HCT116 (cell line): ENCODE results near the gene MUC3A. TPM values are rescaled to one million over a fixed set of nuclear protein-coding genes. Genes with fewer than 3 reads are reported as not detected.

Experiments
- ATAC-seq: fragments of 200-7000 bp; cut with Tn5 transposase; 2 replicates; pipeline ENCODE4 v1.9.1; 2020; ENCODE audit warnings: mild to moderate bottlenecking, moderate library complexity
- BruUV-seq: library from RNA; stranded (reverse); fragments of 400-500 nt; replicated peaks from 2 replicates; lab custom pipeline; 2021; lab: Mats Ljungman, UMichigan
- CTCF ChIA-PET: fragments of 300-600 bp; sonication (Branson Sonifier 250); formaldehyde crosslinking; loops from one replicate; lab custom pipeline; 2021; ENCODE audit warnings: antibody characterized with exemption; lab: Charles Lee
- POLR2A ChIA-PET: fragments of 300-600, 350-600 bp; sonication (Branson Sonifier 250); formaldehyde crosslinking; loops from one replicate; lab custom pipeline; 2021; ENCODE audit warnings: antibody characterized with exemption; lab: Charles Lee
- RAD21 ChIA-PET, 2 experiments: fragments of 300-600 bp; sonication (Branson Sonifier 250); formaldehyde crosslinking; loops; one replicate each; lab custom pipeline; 2023; ENCODE audit warnings: low total read pairs in 2 of 2; ENCODE audit not compliant: uncharacterized antibody in 2 of 2, unreplicated experiment in 2 of 2, low non-redundant PET in 1 of 2; lab: Charles Lee
- DNase-seq: peaks from one replicate; pipeline ENCODE4 v3.0.0-alpha.2; 2010; ENCODE audit warnings: low read depth, low spot score
- H2AFZ ChIP-seq: fragments of 200-600 bp; shearing (Covaris generic), sonication (generic); 2 replicates; pipeline ENCODE4 v1.6.1; 2017; ENCODE audit warnings: low read depth, mixed run types, mixed read lengths, antibody characterized with exemption, low read length; ENCODE audit not compliant: poor library complexity, severe bottlenecking
- H3K27ac ChIP-seq: 2 replicates; pipeline ENCODE4 v1.5.1; 2012; ENCODE audit warnings: low read depth, low read length
- H3K27me3 ChIP-seq: fragments of 200-600 bp; sonication (generic); 2 replicates; pipeline ENCODE4 v1.6.1; 2016; ENCODE audit warnings: mixed run types, low read length, mixed read lengths; ENCODE audit not compliant: insufficient read depth
- H3K36me3 ChIP-seq, 2 experiments: fragments of 200-500 bp in 1 of 2; fragments of 200-600 bp in 1 of 2; sonication (Bioruptor generic) in 1 of 2; sonication (generic) in 1 of 2; 2 replicates each; pipeline versions ENCODE4 v1.5.1 to v1.6.1; 2014 to 2016; ENCODE audit warnings: low read length in 2 of 2, inconsistent platforms in 1 of 2, mixed read lengths in 1 of 2, mixed run types in 1 of 2; ENCODE audit not compliant: insufficient read depth in 2 of 2, control insufficient read depth in 1 of 2
- H3K4me1 ChIP-seq, 2 experiments: fragments of 200-600 bp in 1 of 2; sonication (generic) in 1 of 2; 2 replicates each; pipeline versions ENCODE4 v1.5.1 to v1.6.1; 2012 to 2017; ENCODE audit warnings: low read length in 2 of 2, inconsistent platforms in 1 of 2, mild to moderate bottlenecking in 1 of 2, mixed read lengths in 1 of 2, mixed run types in 1 of 2, moderate library complexity in 1 of 2; ENCODE audit not compliant: insufficient read depth in 2 of 2, control insufficient read depth in 1 of 2
- H3K4me2 ChIP-seq: fragments of 200-600 bp; sonication (generic); 2 replicates; pipeline ENCODE4 v1.6.1; 2017; ENCODE audit warnings: mixed run types, low read length, mixed read lengths
- H3K4me3 ChIP-seq, 2 experiments: fragments of 200-600 bp in 1 of 2; sonication (generic) in 1 of 2; replicated peaks in 1 of 2; 2 replicates each; pipeline ENCODE4 v1.5.1; 2011 to 2016; ENCODE audit warnings: low read length in 2 of 2, control low read depth in 1 of 2, low read depth in 1 of 2, mild to moderate bottlenecking in 1 of 2, mixed read lengths in 1 of 2, mixed run types in 1 of 2
- H3K79me2 ChIP-seq: fragments of 200-600 bp; sonication (generic); 2 replicates; pipeline ENCODE4 v1.6.1; 2017; ENCODE audit warnings: mild to moderate bottlenecking, mixed run types, low read length, moderate library complexity, mixed read lengths; ENCODE audit not compliant: insufficient read depth
- H3K9ac ChIP-seq: fragments of 200-600 bp; sonication (generic); 2 replicates; pipeline ENCODE4 v1.6.1; 2016; ENCODE audit warnings: low read length, mixed read lengths
- H3K9me2 ChIP-seq: fragments of 200-600 bp; sonication (generic), shearing (Covaris generic); 2 replicates; pipeline ENCODE4 v1.6.1; 2017; ENCODE audit warnings: mixed run types, mild to moderate bottlenecking, moderate library complexity; ENCODE audit not compliant: insufficient read depth
- H3K9me3 ChIP-seq, 2 experiments: fragments of 200-500 bp in 1 of 2; fragments of 200-600 bp in 1 of 2; sonication (Bioruptor generic) in 1 of 2; sonication (generic) in 1 of 2; 2 replicates each; pipeline ENCODE4 v1.6.1; 2014 to 2017; ENCODE audit warnings: low read length in 2 of 2, mixed read lengths in 2 of 2, inconsistent platforms in 1 of 2, low read depth in 1 of 2, mild to moderate bottlenecking in 1 of 2, mixed run types in 1 of 2, moderate library complexity in 1 of 2; ENCODE audit not compliant: control insufficient read depth in 1 of 2, insufficient read depth in 1 of 2
- H4K20me1 ChIP-seq: fragments of 200-600 bp; sonication (generic), shearing (Covaris generic); 2 replicates; pipeline ENCODE4 v1.6.1; 2017; ENCODE audit warnings: mixed run types, mild to moderate bottlenecking, moderate library complexity; ENCODE audit not compliant: insufficient read depth
- ATF3 ChIP-seq: IDR thresholded peaks from 2 replicates; pipeline ENCODE4 v1.6.1; 2012
- CBX3 ChIP-seq: IDR thresholded peaks from 2 replicates; pipeline ENCODE4 v1.6.1; 2012; ENCODE audit warnings: low read depth
- CEBPB ChIP-seq: IDR thresholded peaks from 2 replicates; pipeline ENCODE4 v1.6.1; 2012; ENCODE audit warnings: low read depth
- EGR1 ChIP-seq: IDR thresholded peaks from 2 replicates; pipeline ENCODE4 v1.6.1; 2012; ENCODE audit warnings: low read depth
- FOSL1 ChIP-seq: IDR thresholded peaks from 2 replicates; pipeline ENCODE4 v1.6.1; 2012; ENCODE audit warnings: low read depth
- JUND ChIP-seq: IDR thresholded peaks from 2 replicates; pipeline ENCODE4 v1.6.1; 2012
- MAX ChIP-seq: IDR thresholded peaks from 2 replicates; pipeline ENCODE4 v1.6.1; 2012
- POLR2A ChIP-seq: IDR thresholded peaks from 2 replicates; pipeline ENCODE4 v1.7.0; 2011; ENCODE audit warnings: borderline replicate concordance; ENCODE audit not compliant: insufficient read depth, insufficient read length; ENCODE audit errors: extremely low read depth
- POLR2AphosphoS5 ChIP-seq: IDR thresholded peaks from 2 replicates; pipeline ENCODE4 v1.6.1; 2011; ENCODE audit warnings: mild to moderate bottlenecking, low read depth, low read length, moderate library complexity
- REST ChIP-seq: IDR thresholded peaks from 2 replicates; pipeline ENCODE4 v1.6.1; 2012; ENCODE audit warnings: low read depth
- SIN3A ChIP-seq: IDR thresholded peaks from 2 replicates; pipeline ENCODE4 v1.6.1; 2012; ENCODE audit warnings: low read depth
- SP1 ChIP-seq: IDR thresholded peaks from 2 replicates; pipeline ENCODE4 v1.6.1; 2012; ENCODE audit warnings: low read depth
- TCF7L2 ChIP-seq: IDR thresholded peaks from 2 replicates; pipeline ENCODE4 v1.7.0; 2011; ENCODE audit warnings: borderline replicate concordance, inconsistent platforms; ENCODE audit not compliant: insufficient read depth, insufficient read length; ENCODE audit errors: extremely low read depth
- YY1 ChIP-seq: IDR thresholded peaks from 2 replicates; pipeline ENCODE4 v1.6.1; 2011; ENCODE audit warnings: low read length, low read depth, moderate library complexity, mild to moderate bottlenecking; ENCODE audit not compliant: insufficient replicate concordance; ENCODE audit errors: extremely low read depth
- ZFX ChIP-seq: fragments of 450-650 bp; IDR thresholded peaks from 2 replicates; pipeline ENCODE4 v1.6.1; 2017
- ZNF274 ChIP-seq: fragments of 200-500 bp; sonication (Bioruptor generic); IDR thresholded peaks from 2 replicates; pipeline ENCODE4 v1.6.1; 2014; ENCODE audit warnings: mild to moderate bottlenecking, low read depth, low read length, inconsistent platforms
- intact Hi-C: fragments of 100-400 bp; cut with micrococcal nuclease; formaldehyde crosslinking; loops from 2 replicates; pipeline ENCODE4 v1.10.0; 2022
- total RNA-seq: library from RNA; stranded (reverse); gene quantifications from one replicate; pipeline ENCODE4 v1.2.1, GENCODE V29; 2021; ENCODE audit not compliant: unreplicated experiment

The MUC3A gene
- total RNA-seq, 1 experiment from 2014 or later, result 30.8 TPM

- CTCF ChIA-PET, result interaction anchor here (0.9 kb wide), 1 partner anchor 157 kb away, joined by 4 read pairs; no protein-coding TSS in a partner anchor
- RAD21 ChIA-PET, result no interaction called here
- POLR2A ChIA-PET, result no interaction called here
- H3K27me3 ChIP-seq, result no peaks in the 10 kb centered on the region
- BruUV-seq, result no TSS peak
- no peak for ATAC-seq
- H4K20me1 ChIP-seq, result no peaks in the 10 kb centered on the region
- H3K4me3 ChIP-seq, result no peak overlapping the region
- no peak overlapping the region for H3K9ac ChIP-seq
- H3K36me3 ChIP-seq, result no peaks in the 10 kb centered on the region
- peaks cover 4 to 10% of the 10 kb centered on the region in 2 experiments for H3K4me1 ChIP-seq
- intact Hi-C loops, result no loop called here
- no peak for DNase-seq
- no peaks in the 10 kb centered on the region for H3K9me2 ChIP-seq
- H3K27ac ChIP-seq, result no peak overlapping the region
- H3K9me3 ChIP-seq, result no peaks in the 10 kb centered on the region
- no peak overlapping the region for H2AFZ ChIP-seq
- TF ChIP-seq TCF7L2 (no peak), ZFX (no peak), FOSL1 (no peak), POLR2A (no peak), ATF3 (no peak), SP1 (no peak), ZNF274 (no peak), YY1 (no peak)
- H3K79me2 ChIP-seq, result no peaks in the 10 kb centered on the region
- peak overlapping the region; percentile 15; the same call in 1 of the 2 replicates for H3K4me2 ChIP-seq
Measured at GRCh38 chr7:100901921-100902332, 47.4 kb upstream of the MUC3A start.

- Histone ChIP-seq H3K4me2 (no peak overlapping the region), H3K4me1 (peaks cover 4 to 5% of the 10 kb centered on the region in 2 experiments; a peak in 3 of 4 replicates), H2AFZ (no peak overlapping the region), H3K9ac (no peak overlapping the region), H3K27me3 (no peaks in the 10 kb centered on the region), H3K79me2 (no peaks in the 10 kb centered on the region), H3K9me3 (no peaks in the 10 kb centered on the region), H4K20me1 (no peaks in the 10 kb centered on the region), H3K36me3 (no peaks in the 10 kb centered on the region), H3K4me3 (no peak overlapping the region), H3K27ac (no peak overlapping the region), H3K9me2 (no peaks in the 10 kb centered on the region)
- TF ChIP-seq ZFX, result no peak
- TF ChIP-seq FOSL1, result no peak
- TF ChIP-seq REST, result no peak
- no peak for TF ChIP-seq SP1
- no peak for TF ChIP-seq POLR2AphosphoS5
- TF ChIP-seq POLR2A, result no peak
- no peak for TF ChIP-seq SIN3A
- no peak for TF ChIP-seq JUND
- no peak for TF ChIP-seq ATF3
- TF ChIP-seq CEBPB, result no peak
- TF ChIP-seq MAX, result no peak
- no peak for TF ChIP-seq EGR1
- no peak for TF ChIP-seq CBX3
- no peak for TF ChIP-seq YY1
- ChIA-PET CTCF (interaction anchor here (0.9 kb wide), 1 partner anchor 156 kb away, joined by 4 read pairs; no protein-coding TSS in a partner anchor), RAD21 (no interaction called here), POLR2A (no interaction called here)
- DNase-seq, result no peak
- no peak for ATAC-seq
- no TSS peak for BruUV-seq
- intact Hi-C loops, result no loop called here
Measured at GRCh38 chr7:100902638-100903037, 46.7 kb upstream of the MUC3A start.
